GM21576 (cell line): ENCODE measurements around the gene PRSS53.
A peak's percentile ranks its signal among the peaks of the same experiment; 100 is the strongest.

ENCODE experiments used
- ATAC-seq: cut with Tn5 transposase; IDR thresholded peaks from one replicate; pipeline ENCODE4 v1.9.1; 2021; ENCODE audit warnings: mild to moderate bottlenecking, moderate library complexity; ENCODE audit not compliant: unreplicated experiment

Gene PRSS53

DNA sequence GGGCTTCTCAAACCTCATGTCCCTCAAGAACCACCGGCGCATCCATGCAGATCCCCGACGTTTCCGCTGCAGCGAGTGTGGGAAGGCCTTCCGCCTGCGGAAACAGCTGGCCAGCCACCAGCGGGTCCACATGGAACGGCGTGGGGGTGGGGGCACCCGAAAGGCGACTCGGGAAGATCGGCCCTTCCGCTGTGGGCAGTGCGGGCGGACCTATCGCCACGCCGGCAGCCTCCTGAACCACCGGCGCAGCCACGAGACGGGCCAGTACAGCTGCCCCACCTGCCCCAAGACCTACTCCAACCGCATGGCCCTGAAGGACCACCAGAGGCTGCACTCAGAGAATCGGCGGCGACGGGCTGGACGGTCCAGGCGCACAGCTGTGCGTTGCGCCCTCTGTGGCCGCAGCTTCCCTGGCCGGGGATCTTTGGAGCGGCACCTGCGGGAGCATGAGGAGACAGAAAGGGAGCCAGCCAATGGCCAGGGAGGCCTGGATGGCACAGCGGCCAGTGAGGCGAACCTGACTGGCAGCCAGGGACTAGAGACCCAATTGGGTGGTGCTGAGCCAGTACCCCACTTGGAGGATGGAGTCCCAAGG, 8.6 kb downstream of the PRSS53 start:
- no peak for ATAC-seq

DNA sequence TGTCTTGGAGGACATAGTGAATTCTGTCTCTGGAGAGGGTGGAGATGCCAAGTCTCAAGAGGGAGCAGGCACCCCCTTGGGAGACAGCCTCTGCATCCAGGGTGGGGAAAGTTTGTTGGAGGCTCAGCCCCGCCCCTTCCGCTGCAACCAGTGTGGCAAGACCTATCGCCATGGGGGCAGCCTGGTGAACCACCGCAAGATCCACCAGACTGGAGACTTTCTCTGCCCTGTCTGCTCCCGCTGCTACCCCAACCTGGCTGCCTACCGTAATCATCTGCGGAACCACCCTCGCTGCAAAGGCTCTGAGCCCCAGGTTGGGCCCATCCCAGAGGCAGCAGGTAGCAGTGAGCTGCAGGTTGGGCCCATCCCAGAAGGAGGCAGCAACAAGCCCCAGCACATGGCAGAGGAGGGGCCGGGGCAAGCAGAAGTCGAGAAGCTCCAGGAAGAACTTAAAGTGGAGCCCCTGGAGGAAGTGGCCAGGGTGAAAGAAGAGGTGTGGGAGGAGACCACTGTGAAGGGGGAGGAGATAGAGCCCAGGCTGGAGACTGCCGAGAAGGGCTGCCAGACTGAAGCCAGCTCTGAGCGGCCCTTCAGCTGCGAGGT, 9.3 kb downstream of the PRSS53 start:
- no peak for ATAC-seq

DNA sequence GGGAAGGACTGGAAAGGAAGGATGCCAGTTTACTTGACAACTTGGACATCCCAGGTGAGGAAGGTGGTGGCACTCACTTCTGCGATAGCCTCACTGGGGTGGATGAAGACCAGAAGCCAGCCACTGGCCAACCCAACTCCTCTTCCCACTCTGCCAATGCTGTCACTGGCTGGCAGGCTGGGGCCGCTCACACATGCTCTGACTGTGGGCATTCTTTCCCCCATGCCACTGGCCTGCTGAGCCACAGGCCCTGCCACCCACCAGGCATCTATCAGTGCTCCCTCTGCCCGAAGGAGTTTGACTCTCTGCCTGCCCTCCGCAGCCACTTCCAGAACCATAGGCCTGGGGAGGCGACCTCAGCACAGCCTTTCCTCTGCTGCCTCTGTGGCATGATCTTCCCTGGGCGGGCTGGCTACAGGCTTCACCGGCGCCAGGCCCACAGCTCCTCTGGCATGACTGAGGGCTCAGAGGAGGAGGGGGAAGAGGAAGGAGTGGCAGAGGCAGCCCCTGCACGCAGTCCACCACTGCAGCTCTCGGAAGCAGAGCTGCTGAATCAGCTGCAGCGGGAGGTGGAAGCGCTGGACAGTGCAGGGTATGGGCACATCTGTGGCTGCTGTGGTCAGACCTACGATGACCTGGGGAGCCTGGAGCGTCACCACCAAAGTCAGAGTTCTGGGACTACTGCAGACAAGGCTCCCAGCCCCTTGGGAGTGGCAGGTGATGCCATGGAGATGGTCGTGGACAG, 10.0 kb downstream of the PRSS53 start:
- no peak for ATAC-seq

GRCh38 chr16:31077592-31078396, 10.9 kb downstream of the PRSS53 start:
- no peak for ATAC-seq

GRCh38 chr16:31077024-31077423, 11.7 kb downstream of the PRSS53 start:
- ATAC-seq, result no peak

GRCh38 chr16:31076319-31076718, 12.4 kb downstream of the PRSS53 start:
- ATAC-seq, result no peak

GRCh38 chr16:31074814-31075183, 13.9 kb downstream of the PRSS53 start:
- no peak for ATAC-seq

GRCh38 chr16:31073970-31074813, 14.6 kb downstream of the PRSS53 start, which contains the start of the genes ZNF646 and ZNF668:
Gene ZNF646 (plus strand): TSS chr16:31074422. CDS start chr16:31076325, 1,903 bp downstream.
Gene ZNF668 (minus strand): TSS chr16:31074240. CDS start chr16:31064459, 9,781 bp downstream.
- peak; percentile 53 for ATAC-seq

GRCh38 chr16:31073142-31073969, 15.4 kb downstream of the PRSS53 start:
- ATAC-seq, result peak; percentile 43

DNA sequence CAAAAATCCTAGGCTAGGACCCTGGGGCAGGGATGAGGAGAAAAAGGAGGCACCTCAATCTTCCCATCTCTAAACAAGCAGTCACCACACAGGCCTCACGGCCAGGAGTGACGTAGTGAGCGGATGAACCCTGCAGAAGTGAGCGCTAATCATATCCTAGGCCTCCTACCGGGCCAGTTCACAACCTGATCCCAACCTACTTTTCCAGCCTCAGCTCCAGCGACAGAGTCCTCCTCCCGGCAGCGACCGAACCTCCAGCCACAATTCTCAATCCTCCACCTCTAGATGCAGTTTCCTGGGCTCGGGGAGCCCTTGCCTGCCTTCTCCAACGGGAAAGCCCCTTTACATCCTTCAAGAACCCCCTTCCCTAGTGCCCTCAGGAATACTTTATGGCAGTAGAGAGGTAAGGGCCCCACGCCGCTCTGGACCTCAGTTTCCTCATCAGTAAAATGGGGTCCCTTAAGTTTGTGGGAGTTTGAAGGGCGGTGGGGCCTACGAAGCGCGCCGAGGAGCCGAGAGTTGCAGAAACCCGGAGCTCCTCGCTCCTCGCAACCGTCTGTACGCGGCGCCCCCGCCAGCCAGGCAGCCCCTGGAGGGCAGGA, 16.1 kb downstream of the PRSS53 start:
- peak; percentile 3 for ATAC-seq

- no peak for ATAC-seq
Observed at GRCh38 chr16:31071861-31072260, 16.9 kb downstream of the PRSS53 start.

- no peak for ATAC-seq
Observed at GRCh38 chr16:31067342-31067741, 21.4 kb downstream of the PRSS53 start.

DNA sequence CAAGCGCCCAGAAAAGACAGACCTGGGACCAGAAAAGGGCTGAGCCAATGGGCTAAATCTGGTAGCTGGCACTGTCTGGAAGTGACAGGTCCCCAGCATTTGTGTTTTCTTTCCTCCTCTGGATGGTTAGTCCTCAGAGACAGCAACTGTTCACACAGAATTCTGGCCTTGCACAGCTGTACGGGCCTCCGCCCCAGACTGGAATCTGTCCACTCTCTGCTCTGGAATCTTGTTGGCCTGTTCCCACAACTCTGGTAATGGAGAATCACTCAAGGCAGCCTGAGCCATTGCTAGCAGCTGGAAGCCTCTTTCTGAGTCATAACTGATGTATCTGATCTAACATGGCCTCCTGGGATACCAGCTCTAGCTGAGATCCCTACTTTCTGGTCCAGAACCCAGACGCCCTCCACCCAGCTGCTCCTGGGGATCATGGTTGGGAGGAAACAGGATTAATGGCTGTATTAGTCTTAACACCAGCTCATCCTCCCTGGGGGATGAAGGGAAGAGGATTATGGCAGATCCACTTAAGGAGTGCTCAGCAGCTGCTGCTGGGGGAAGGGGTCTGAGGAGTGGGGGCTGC, 23.8 kb downstream of the PRSS53 start:
- no peak for ATAC-seq

- ATAC-seq, result no peak
Observed at GRCh38 chr16:31063843-31064611, 24.7 kb downstream of the PRSS53 start.

- no peak for ATAC-seq
Observed at GRCh38 chr16:31063495-31063842, 25.3 kb downstream of the PRSS53 start.

DNA sequence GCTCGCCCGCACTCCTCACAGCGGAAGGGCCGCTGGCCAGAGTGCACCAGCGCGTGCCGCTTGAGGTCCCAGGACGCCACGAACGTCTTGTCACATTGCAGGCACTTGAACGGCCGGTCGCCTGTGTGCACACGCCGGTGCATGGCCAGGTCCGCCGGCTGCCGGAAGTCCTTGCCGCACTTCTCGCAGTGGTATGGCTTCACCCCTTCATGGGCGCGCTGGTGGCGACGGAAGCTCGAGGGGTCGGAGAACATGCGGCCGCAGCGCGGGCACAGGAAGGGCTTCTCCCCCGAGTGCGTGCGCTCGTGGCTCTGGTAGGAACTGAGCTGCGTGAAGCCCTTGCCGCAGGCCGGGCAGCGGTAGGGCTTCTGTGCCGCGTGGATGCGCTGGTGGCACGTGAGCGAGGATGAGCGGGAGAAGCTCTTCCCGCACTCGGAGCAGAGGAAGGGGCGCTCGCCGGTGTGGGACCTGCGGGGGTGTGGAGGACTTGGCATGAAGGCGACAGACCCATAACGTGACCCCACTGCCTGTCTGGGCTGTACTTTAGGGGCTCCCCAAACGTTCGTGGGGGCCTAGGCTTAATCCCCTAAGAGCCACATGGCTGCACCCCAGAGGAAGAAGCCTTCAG, 26.8 kb downstream of the PRSS53 start:
- no peak for ATAC-seq

- ATAC-seq, result no peak
Observed at GRCh38 chr16:31061126-31061812, 27.5 kb downstream of the PRSS53 start.
